Measurements from ENCODE around the gene NRTN. TPM values are rescaled to one million over a fixed set of nuclear protein-coding genes. Genes with fewer than 3 reads are reported as not detected.

NRTN gene
- total RNA-seq, 1 experiment from 2014 or later = 0.80 TPM

DNA sequence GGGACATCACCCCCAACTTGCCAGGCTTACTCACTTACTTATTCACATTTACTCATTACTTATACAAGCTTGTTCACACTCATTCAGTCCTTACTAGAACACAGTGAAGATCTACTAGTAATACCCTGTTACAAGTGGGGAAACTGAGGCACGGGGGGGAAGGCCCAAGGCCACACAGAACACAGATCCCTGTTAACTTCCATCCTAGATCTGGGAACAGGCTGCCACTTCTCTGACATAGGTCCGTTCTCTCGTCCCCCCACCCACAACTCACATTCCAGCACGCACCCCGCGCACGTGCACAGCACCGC lies 1.5 kb upstream of the NRTN start:
- ChIA-PET CTCF (interaction anchor here (0.5 to 1.3 kb wide), 10 partner anchors 9 to 716 kb away, joined by 3 to 6 read pairs (median 4); partner anchors contain the start of gene NDUFA11), POLR2A (no interaction called here)
- Histone ChIP-seq H3K4me3 (ENCODE audit: low read depth in 2 of 2, low read length in 2 of 2) (peak overlapping the region; percentile 30 to 54), H3K9me3 (ENCODE audit: control insufficient read depth, insufficient read depth, low read depth, low read length) (no peaks in the 10 kb centered on the region), H3K27ac (ENCODE audit: low read length) (no peak overlapping the region), H3K4me1 (ENCODE audit: control insufficient read depth, insufficient read depth, low read length) (peaks cover 4% of the 10 kb centered on the region), H3K27me3 (ENCODE audit: control insufficient read depth, insufficient read depth, low read length) (no peaks in the 10 kb centered on the region), H3K36me3 (ENCODE audit: control insufficient read depth, insufficient read depth, low read length) (no peaks in the 10 kb centered on the region)
- ATAC-seq = no peak
- intact Hi-C loops (cut with micrococcal nuclease; ENCODE audit: unreplicated experiment) = loop anchor here (10.0 kb wide), 1 partner anchor 91 kb away; no protein-coding TSS in a partner anchor
- no TSS peak for BruUV-seq (replicated peaks)
- DNase-seq (ENCODE audit: low read depth, low spot score) = no peak
- in situ Hi-C loops (cut with HindIII; ENCODE audit: low pct_unique_long_range_greater_than_20kb, low sequenced_read_pairs) = no loop called here
- TF ChIP-seq, protein P1, sequence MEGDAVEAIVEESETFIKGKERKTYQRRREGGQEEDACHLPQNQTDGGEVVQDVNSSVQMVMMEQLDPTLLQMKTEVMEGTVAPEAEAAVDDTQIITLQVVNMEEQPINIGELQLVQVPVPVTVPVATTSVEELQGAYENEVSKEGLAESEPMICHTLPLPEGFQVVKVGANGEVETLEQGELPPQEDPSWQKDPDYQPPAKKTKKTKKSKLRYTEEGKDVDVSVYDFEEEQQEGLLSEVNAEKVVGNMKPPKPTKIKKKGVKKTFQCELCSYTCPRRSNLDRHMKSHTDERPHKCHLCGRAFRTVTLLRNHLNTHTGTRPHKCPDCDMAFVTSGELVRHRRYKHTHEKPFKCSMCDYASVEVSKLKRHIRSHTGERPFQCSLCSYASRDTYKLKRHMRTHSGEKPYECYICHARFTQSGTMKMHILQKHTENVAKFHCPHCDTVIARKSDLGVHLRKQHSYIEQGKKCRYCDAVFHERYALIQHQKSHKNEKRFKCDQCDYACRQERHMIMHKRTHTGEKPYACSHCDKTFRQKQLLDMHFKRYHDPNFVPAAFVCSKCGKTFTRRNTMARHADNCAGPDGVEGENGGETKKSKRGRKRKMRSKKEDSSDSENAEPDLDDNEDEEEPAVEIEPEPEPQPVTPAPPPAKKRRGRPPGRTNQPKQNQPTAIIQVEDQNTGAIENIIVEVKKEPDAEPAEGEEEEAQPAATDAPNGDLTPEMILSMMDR (IDR thresholded peaks at IDR 0.05) = no peak
- TF ChIP-seq, protein P2, sequence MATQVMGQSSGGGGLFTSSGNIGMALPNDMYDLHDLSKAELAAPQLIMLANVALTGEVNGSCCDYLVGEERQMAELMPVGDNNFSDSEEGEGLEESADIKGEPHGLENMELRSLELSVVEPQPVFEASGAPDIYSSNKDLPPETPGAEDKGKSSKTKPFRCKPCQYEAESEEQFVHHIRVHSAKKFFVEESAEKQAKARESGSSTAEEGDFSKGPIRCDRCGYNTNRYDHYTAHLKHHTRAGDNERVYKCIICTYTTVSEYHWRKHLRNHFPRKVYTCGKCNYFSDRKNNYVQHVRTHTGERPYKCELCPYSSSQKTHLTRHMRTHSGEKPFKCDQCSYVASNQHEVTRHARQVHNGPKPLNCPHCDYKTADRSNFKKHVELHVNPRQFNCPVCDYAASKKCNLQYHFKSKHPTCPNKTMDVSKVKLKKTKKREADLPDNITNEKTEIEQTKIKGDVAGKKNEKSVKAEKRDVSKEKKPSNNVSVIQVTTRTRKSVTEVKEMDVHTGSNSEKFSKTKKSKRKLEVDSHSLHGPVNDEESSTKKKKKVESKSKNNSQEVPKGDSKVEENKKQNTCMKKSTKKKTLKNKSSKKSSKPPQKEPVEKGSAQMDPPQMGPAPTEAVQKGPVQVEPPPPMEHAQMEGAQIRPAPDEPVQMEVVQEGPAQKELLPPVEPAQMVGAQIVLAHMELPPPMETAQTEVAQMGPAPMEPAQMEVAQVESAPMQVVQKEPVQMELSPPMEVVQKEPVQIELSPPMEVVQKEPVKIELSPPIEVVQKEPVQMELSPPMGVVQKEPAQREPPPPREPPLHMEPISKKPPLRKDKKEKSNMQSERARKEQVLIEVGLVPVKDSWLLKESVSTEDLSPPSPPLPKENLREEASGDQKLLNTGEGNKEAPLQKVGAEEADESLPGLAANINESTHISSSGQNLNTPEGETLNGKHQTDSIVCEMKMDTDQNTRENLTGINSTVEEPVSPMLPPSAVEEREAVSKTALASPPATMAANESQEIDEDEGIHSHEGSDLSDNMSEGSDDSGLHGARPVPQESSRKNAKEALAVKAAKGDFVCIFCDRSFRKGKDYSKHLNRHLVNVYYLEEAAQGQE (IDR thresholded peaks at IDR 0.05; ENCODE audit: insufficient read depth in 1 of 2, low read depth in 2 of 2, low read length in 1 of 2) = no peak
- TF ChIP-seq TCF7L2 (IDR thresholded peaks at IDR 0.05; ENCODE audit: low read depth, low read length) (no peak), SIN3A (IDR thresholded peaks at IDR 0.05; ENCODE audit: borderline replicate concordance, insufficient read depth, low read depth, low read length) (no peak), POLR2AphosphoS5 (IDR thresholded peaks at IDR 0.05; ENCODE audit: low read depth, low read length) (no peak)

DNA sequence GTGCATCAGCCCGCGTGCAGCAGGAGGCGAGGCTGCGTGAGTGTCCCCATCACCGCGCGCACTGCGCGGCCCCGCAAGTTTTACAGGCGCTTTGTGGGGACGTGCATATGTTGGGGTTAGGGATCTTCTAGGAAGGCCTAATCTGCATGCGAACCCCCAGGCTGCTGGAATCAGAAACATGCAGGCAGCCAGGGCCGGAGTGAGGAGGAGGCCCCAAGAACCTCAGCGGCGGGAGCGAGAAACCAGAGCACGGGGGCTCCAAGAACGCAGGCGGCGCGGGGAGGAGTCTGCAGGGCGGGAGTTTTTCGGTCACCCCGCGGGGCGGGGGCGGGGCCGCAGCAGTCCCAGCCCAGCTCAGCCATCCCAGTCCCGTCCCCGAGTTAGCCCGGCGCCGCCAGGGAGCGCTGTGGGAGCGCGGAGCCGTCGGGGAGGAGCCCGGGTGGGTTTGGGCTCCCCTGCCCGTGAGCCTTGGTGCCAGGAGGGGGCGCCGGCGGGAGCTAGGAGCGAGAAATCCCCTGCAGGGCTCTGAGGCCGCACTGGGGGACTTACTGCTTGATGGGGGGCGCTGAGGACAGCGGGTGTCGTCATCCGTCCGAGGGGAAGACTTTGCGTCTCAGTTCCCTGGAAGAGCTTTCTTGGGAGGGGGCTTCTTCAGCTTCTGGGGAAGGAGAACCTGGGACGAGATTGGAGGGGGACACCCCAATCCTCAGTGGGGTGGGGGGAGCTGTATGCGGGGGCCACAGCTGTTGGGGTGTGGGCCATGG lies 933 bp upstream of the NRTN start:
- peak; percentile 56 for DNase-seq (ENCODE audit: low read depth, low spot score)
- TF ChIP-seq, protein P1 (IDR thresholded peaks at IDR 0.05) = peak; percentile 98
- TF ChIP-seq, protein P2 (IDR thresholded peaks at IDR 0.05; ENCODE audit: insufficient read depth in 1 of 2, low read depth in 2 of 2, low read length in 1 of 2) = no peak

More for the DNA sequence above, 933 bp upstream of the NRTN start:
- ChIA-PET CTCF (interaction anchor here (0.5 to 1.3 kb wide), 14 partner anchors 9 to 716 kb away, joined by 3 to 6 read pairs (median 4); partner anchors contain the start of gene NDUFA11), POLR2A (no interaction called here)
- Histone ChIP-seq H3K4me1 (ENCODE audit: control insufficient read depth, insufficient read depth, low read length) (peaks cover 4% of the 10 kb centered on the region), H3K9me3 (ENCODE audit: control insufficient read depth, insufficient read depth, low read depth, low read length) (no peaks in the 10 kb centered on the region), H3K27ac (ENCODE audit: low read length) (no peak overlapping the region), H3K27me3 (ENCODE audit: control insufficient read depth, insufficient read depth, low read length) (no peaks in the 10 kb centered on the region), H3K4me3 (ENCODE audit: low read depth in 2 of 2, low read length in 2 of 2) (peak overlapping the region; percentile 30 to 54), H3K36me3 (ENCODE audit: control insufficient read depth, insufficient read depth, low read length) (no peaks in the 10 kb centered on the region)
- in situ Hi-C loops (cut with HindIII; ENCODE audit: low pct_unique_long_range_greater_than_20kb, low sequenced_read_pairs) (no loop called here), intact Hi-C loops (cut with micrococcal nuclease; ENCODE audit: unreplicated experiment) (loop anchor here (10.0 kb wide), 1 partner anchor 91 kb away; no protein-coding TSS in a partner anchor)
- peak; percentile 91 for ATAC-seq
- no TSS peak for BruUV-seq (replicated peaks)
